ENCODE data around the gene HIVEP3. TPM values are rescaled to one million over a fixed set of nuclear protein-coding genes. Genes with fewer than 3 reads are reported as not detected.

HIVEP3 gene
- total RNA-seq, 1 donor from 2014 or later, result 11.6 TPM

GRCh38 chr1:41663671-41664400 is 254.9 kb downstream of the HIVEP3 start:
- TF ChIP-seq, protein P1, sequence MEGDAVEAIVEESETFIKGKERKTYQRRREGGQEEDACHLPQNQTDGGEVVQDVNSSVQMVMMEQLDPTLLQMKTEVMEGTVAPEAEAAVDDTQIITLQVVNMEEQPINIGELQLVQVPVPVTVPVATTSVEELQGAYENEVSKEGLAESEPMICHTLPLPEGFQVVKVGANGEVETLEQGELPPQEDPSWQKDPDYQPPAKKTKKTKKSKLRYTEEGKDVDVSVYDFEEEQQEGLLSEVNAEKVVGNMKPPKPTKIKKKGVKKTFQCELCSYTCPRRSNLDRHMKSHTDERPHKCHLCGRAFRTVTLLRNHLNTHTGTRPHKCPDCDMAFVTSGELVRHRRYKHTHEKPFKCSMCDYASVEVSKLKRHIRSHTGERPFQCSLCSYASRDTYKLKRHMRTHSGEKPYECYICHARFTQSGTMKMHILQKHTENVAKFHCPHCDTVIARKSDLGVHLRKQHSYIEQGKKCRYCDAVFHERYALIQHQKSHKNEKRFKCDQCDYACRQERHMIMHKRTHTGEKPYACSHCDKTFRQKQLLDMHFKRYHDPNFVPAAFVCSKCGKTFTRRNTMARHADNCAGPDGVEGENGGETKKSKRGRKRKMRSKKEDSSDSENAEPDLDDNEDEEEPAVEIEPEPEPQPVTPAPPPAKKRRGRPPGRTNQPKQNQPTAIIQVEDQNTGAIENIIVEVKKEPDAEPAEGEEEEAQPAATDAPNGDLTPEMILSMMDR (IDR thresholded peaks at IDR 0.05), result no peak
- no peak for ATAC-seq

DNA sequence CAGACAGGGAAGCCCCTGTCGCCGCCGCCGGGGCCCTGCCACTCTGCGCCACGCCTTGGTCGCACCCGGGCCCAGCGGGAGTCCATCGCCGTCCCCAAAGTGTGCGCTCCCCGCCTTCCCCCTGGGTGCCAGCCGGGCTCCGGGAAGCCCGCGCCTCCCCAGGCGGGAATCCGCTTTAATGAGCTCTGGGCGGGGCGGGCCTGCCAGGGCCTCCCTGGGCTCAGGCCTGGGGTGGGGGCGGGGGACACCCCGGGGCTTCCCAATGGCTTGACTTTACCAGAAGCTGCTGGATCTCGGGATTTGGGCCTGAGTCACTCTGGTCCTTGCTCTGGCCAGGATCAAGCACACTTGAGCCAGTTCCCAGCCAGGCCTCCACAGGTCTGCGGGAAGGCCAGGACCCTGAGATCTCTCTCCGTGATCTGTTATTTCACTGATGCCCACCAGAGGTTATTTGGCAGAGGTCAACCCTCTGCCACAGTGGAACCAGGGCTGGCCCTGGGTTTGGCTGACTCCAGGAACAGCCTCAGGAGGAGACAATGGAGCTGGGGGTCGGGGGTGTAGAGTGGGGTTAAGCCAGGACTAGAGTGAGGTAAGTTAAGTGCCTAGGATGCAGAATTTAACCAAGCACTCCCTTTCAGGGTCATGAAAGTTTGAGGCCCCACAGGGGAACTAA is 255.8 kb downstream of the HIVEP3 start:
- Histone ChIP-seq H3K4me3 (peak overlapping the region; percentile 51), H3K27me3 (ENCODE audit: low read depth) (no peaks in the 10 kb centered on the region), H3K27ac (peak overlapping the region; percentile 87), H3K36me3 (no peaks in the 10 kb centered on the region), H3K9me3 (no peaks in the 10 kb centered on the region), H3K4me1 (peaks cover 39% of the 10 kb centered on the region)
- intact Hi-C loops (cut with DNase I), result no loop called here
- DNase-seq, result peak; percentile 61
- TF ChIP-seq, protein P1 (IDR thresholded peaks at IDR 0.05), result no peak
- ATAC-seq, result peak; percentile 74 to 77

More at GRCh38 chr1:41663671-41664400, 254.9 kb downstream of the HIVEP3 start:
- intact Hi-C loops (cut with DNase I), result no loop called here
- DNase-seq, result no peak
- H3K27me3 ChIP-seq (ENCODE audit: low read depth), result no peaks in the 10 kb centered on the region
- H3K9me3 ChIP-seq, result no peaks in the 10 kb centered on the region
- H3K4me1 ChIP-seq, result peaks cover 34% of the 10 kb centered on the region
- H3K27ac ChIP-seq, result no peak overlapping the region
- no peaks in the 10 kb centered on the region for H3K36me3 ChIP-seq
- H3K4me3 ChIP-seq, result no peak overlapping the region

DNA sequence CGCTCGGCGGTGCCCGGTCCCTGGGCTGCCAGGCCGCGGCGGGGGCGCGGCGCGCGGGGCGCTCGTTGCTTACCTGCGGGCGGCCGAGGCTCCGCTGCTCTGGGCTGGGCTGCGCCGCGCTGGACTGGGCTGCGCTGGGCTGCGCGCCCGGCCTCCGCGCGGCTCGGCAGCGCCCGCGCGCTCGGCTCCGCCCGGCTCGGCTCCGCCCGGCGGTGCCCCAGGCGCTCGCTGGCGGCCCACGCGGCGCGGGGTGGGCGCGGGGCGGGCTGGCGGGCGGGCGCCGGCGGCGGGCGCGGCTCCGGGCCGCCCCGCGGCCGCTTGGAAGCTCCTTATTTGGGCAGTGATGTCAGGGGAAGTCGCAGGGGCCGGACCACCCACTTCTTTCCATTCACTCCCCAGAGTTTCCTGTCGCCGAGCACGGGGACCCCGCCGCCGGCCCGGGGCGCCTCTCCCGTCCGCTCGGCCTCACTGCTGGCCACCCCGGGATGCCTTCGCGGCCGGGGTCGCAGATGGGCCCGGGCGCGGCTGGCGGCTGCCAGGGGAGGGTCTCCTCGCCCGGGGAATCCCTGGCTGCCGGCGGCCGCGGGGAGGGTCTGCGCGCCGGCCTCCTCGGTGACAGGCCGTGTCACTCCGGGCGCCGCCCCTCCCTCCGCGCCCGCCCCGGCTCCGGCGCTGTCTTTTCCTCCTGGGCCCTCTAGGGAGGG is 256.5 kb downstream of the HIVEP3 start:
- H3K36me3 ChIP-seq, result no peaks in the 10 kb centered on the region

DNA sequence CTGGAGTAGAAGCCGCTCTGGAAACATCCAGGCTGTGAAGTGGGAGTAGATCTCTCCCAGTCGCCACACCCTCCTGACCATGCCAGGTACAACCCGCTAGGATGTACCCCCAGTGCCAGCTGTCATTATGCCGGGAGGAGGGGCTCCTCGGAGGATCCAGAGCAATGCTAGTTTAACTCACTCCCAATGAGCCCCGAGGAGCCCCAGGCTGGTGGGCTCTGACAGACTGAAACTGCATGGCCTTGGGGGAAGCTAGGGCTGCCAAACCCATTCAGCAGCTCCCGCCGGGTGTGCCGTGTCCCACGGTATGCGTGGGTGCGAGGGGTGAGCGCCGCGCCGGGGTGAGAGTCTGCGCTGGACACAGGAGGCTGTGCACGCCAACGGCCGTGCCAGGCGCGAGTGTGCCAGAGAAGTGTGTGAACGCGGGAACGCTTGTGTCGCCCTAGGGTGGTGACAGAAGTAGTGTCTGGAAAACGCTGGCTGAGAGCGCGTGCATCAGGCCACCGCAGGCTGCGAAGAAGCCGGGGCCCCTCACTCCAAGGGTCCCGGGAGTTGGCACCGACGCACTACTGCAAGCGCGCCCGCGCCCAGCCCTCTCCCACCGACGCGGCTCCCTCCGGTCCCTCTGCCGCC is 257.2 kb downstream of the HIVEP3 start:
- H3K9me3 ChIP-seq, result no peaks in the 10 kb centered on the region
- DNase-seq (peak; percentile 60), ATAC-seq (peak; percentile 1 to 16)
- TF ChIP-seq, protein P1 (IDR thresholded peaks at IDR 0.05), result no peak
- H3K4me1 ChIP-seq, result peaks cover 38% of the 10 kb centered on the region
- H3K27me3 ChIP-seq (ENCODE audit: low read depth), result no peaks in the 10 kb centered on the region
- H3K27ac ChIP-seq, result peak overlapping the region; percentile 53
- H3K4me3 ChIP-seq, result peak overlapping the region; percentile 65
- H3K36me3 ChIP-seq, result no peaks in the 10 kb centered on the region
- intact Hi-C loops (cut with DNase I), result no loop called here

More for the DNA sequence above, 256.5 kb downstream of the HIVEP3 start:
- intact Hi-C loops (cut with DNase I), result no loop called here
- Histone ChIP-seq H3K27ac (peak overlapping the region; percentile 87), H3K4me3 (peak overlapping the region; percentile 65), H3K4me1 (peaks cover 40% of the 10 kb centered on the region), H3K27me3 (ENCODE audit: low read depth) (no peaks in the 10 kb centered on the region), H3K9me3 (no peaks in the 10 kb centered on the region)
- TF ChIP-seq, protein P1 (IDR thresholded peaks at IDR 0.05), result no peak
- peak; percentile 75 to 78 for ATAC-seq
- peak; percentile 76 for DNase-seq
